Cardiac fibroblast (primary cell): ENCODE results near the gene TMPRSS9.

Source experiments
- DNase-seq, 2 donors: peaks; one replicate each; pipeline versions ENCODE4 v3.0.0 to v3.0.0-alpha.2; 2010; ENCODE audit warnings: low read depth in 2 of 2
- H3K4me3 ChIP-seq, 2 donors: replicated peaks in 1 of 2; 1 replicate in 1 of 2; 2 replicates in 1 of 2; pipeline ENCODE4 v1.5.1; 2011; ENCODE audit warnings: low read depth in 2 of 2, low read length in 2 of 2, mild to moderate bottlenecking in 2 of 2, moderate library complexity in 1 of 2
- CTCF ChIP-seq: IDR thresholded peaks from one replicate; pipeline ENCODE4 v1.5.1; 2011; ENCODE audit warnings: low read depth, mild to moderate bottlenecking, low read length, inconsistent platforms

Gene TMPRSS9

DNA sequence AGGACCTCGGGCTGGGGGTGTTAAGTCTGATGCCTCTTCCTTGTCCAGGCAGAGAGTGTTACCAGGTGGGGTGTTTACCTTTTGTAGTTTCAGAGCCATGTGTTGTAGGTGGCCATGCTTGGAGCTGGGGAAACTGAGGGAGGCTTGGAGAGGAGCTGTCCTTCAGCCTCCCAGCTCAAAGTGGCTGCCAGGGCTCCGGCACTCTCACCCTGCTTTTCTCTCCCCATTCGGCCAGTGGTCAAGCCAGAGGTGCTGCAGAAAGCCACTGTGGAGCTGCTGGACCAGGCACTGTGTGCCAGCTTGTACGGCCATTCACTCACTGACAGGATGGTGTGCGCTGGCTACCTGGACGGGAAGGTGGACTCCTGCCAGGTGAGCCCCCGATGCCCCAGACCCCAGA lies 50.0 kb downstream of the TMPRSS9 start:
- H3K4me3 ChIP-seq: no peak overlapping the region
- no peak for TF ChIP-seq CTCF
- no peak for DNase-seq

DNA sequence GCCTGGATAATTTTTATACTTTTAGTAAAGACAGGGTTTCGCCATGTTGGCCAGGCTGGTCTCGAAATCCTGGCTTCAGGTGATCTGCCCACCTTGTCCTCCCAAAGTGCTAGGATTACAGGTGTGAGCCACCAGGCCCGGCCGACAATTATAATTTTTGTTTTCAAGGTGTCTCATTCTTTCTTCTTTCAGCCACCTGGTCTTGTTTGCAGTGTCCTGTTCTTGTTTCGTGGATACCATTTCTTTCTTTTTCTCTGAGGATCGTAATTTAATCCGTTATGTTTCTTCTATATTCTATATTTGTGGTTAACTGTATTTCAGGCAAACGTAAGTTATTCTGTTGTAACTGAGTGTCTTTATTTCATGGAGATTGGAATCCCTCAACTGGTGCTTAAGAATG lies 51.6 kb downstream of the TMPRSS9 start:
- TF ChIP-seq CTCF: no peak
- H3K4me3 ChIP-seq: no peak overlapping the region
- DNase-seq: no peak

DNA sequence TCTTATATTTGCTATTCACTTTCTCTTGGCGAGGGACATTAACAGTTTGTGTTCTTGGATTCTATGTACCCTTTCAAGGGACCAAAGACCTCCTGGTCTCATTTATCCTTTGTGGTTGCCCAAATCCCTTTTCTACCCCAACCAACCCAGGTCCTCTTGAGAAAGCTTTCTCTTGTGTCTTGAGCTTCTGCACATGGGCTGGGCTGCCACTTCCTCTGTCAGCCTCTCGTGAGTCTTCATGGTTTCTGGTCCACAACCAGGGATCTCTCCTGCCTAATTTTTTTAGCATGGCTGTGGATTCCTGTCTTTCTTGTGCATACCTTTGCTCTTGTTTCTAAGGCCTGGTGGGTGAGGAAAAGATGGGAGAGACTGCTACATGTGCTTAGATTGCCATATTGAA lies 52.4 kb downstream of the TMPRSS9 start:
- no peak for TF ChIP-seq CTCF
- H3K4me3 ChIP-seq: no peak overlapping the region
- DNase-seq: no peak

DNA sequence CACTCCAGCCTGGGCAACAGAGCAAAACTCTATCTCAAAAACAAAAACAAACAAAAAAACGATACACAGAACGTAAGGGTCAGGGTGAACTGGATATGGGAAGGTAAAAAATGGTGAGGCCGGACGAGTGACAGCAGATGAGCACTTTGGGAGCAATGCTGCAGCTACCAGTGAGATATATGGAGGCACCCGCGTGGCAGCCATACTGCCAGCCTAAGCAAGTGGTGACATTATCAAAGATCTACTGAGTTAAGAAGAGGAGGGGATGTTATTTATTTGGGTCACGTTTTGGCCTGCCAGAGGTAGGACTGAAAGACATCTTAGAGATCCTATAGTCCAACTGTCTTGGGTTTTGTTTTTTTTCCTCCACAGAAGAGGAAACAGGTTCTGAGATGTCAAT lies 53.1 kb downstream of the TMPRSS9 start:
- no peak for TF ChIP-seq CTCF
- H3K4me3 ChIP-seq: no peak overlapping the region
- no peak for DNase-seq

- no peak overlapping the region for H3K4me3 ChIP-seq
- DNase-seq: no peak
- TF ChIP-seq CTCF: no peak
Measured at GRCh38 chr19:2413629-2414028, 53.6 kb downstream of the TMPRSS9 start.

DNA sequence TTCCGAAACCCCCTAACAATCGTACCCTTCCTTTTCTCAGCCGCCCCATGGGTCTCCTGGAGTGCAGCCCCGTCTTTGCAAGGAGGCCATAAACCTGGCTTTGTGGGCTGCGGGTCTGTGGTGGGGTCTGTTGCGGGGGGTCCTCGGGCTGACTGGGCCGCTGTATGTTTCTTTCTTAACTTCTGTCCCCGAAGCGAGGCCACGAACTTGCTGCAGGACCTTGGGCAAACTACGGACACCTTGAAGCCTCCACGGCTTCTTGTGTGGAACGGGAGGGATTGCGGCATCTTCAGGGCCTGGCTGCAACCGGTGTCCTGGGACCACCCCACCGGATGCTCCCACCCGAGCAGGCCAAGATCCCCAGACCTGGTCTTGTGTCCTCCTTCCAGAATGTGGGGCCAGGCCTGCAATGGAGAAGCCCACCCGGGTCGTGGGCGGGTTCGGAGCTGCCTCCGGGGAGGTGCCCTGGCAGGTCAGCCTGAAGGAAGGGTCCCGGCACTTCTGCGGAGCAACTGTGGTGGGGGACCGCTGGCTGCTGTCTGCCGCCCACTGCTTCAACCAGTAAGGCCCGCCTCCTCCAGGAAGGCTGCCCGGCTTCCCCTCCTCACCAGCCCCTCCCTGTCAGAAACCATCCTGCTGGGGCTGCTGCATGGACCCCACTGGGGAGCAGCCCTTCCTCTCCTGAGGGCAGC lies 55.4 kb downstream of the TMPRSS9 start:
- H3K4me3 ChIP-seq: no peak overlapping the region
- no peak for DNase-seq
- TF ChIP-seq CTCF: no peak

GRCh38 chr19:2415973-2416319 lies 55.9 kb downstream of the TMPRSS9 start:
- H3K4me3 ChIP-seq: no peak overlapping the region
- DNase-seq: no peak
- TF ChIP-seq CTCF: no peak
